Measurements from ENCODE around the gene ROBO1. TPM values are rescaled to one million over a fixed set of nuclear protein-coding genes. Genes with fewer than 3 reads are reported as not detected.

Gene ROBO1
- total RNA-seq, 1 donor from 2014 or later = 10.8 TPM

- no peak for ATAC-seq
- DNase-seq (ENCODE audit: missing footprints) = no peak
- intact Hi-C loops (cut with DNase I) = no loop called here
These were observed 774.4 kb downstream of the ROBO1 start for GRCh38 chr3:78993375-78993774.

GRCh38 chr3:78992830-78993229 is 775.0 kb downstream of the ROBO1 start:
- intact Hi-C loops (cut with DNase I) = no loop called here
- DNase-seq (ENCODE audit: missing footprints) (no peak), ATAC-seq (no peak)

GRCh38 chr3:78992400-78992799 is 775.4 kb downstream of the ROBO1 start:
- intact Hi-C loops (cut with DNase I) = no loop called here
- ATAC-seq (no peak), DNase-seq (ENCODE audit: missing footprints) (no peak)

- DNase-seq (ENCODE audit: missing footprints) (no peak), ATAC-seq (no peak)
- intact Hi-C loops (cut with DNase I) = no loop called here
These were observed 776.1 kb downstream of the ROBO1 start for GRCh38 chr3:78991656-78992055.

GRCh38 chr3:78990156-78990555 is 777.6 kb downstream of the ROBO1 start:
- ATAC-seq = no peak
- DNase-seq (ENCODE audit: missing footprints) = no peak
- intact Hi-C loops (cut with DNase I) = no loop called here

GRCh38 chr3:78988324-78988723 is 779.5 kb downstream of the ROBO1 start:
- DNase-seq (ENCODE audit: missing footprints) (no peak), ATAC-seq (no peak)
- intact Hi-C loops (cut with DNase I) = no loop called here

GRCh38 chr3:78986416-78987101 is 781.2 kb downstream of the ROBO1 start:
- ATAC-seq (no peak), DNase-seq (ENCODE audit: missing footprints) (no peak)
- intact Hi-C loops (cut with DNase I) = no loop called here

- DNase-seq (ENCODE audit: missing footprints) = no peak
- intact Hi-C loops (cut with DNase I) = no loop called here
These were observed 781.8 kb downstream of the ROBO1 start for GRCh38 chr3:78985981-78986380.

GRCh38 chr3:78979028-78979427 is 788.8 kb downstream of the ROBO1 start:
- no peak for DNase-seq (ENCODE audit: missing footprints)
- no peak for ATAC-seq
- intact Hi-C loops (cut with DNase I) = no loop called here

More at GRCh38 chr3:78985981-78986380, 781.8 kb downstream of the ROBO1 start:
- no peak for ATAC-seq

- ATAC-seq (no peak), DNase-seq (ENCODE audit: missing footprints) (no peak)
- intact Hi-C loops (cut with DNase I) = no loop called here
These were observed 789.8 kb downstream of the ROBO1 start for GRCh38 chr3:78978037-78978436.

GRCh38 chr3:78977073-78977472 is 790.7 kb downstream of the ROBO1 start:
- DNase-seq (ENCODE audit: missing footprints) (no peak), ATAC-seq (no peak)
- intact Hi-C loops (cut with DNase I) = no loop called here

GRCh38 chr3:78976200-78976599 is 791.6 kb downstream of the ROBO1 start:
- ATAC-seq (no peak), DNase-seq (ENCODE audit: missing footprints) (no peak)
- intact Hi-C loops (cut with DNase I) = no loop called here

GRCh38 chr3:78974181-78974790 is 793.5 kb downstream of the ROBO1 start:
- ATAC-seq = no peak
- DNase-seq (ENCODE audit: missing footprints) = no peak
- intact Hi-C loops (cut with DNase I) = no loop called here

GRCh38 chr3:78972617-78973301 is 795.0 kb downstream of the ROBO1 start:
- no peak for ATAC-seq
- intact Hi-C loops (cut with DNase I) = no loop called here
- DNase-seq (ENCODE audit: missing footprints) = no peak

- intact Hi-C loops (cut with DNase I) = no loop called here
- DNase-seq (ENCODE audit: missing footprints) (no peak), ATAC-seq (no peak)
These were observed 797.1 kb downstream of the ROBO1 start for GRCh38 chr3:78970656-78971055.

GRCh38 chr3:78969483-78969882 is 798.3 kb downstream of the ROBO1 start:
- ATAC-seq (peak; percentile 64), DNase-seq (ENCODE audit: missing footprints) (no peak)
- intact Hi-C loops (cut with DNase I) = no loop called here

- DNase-seq (ENCODE audit: missing footprints) (no peak), ATAC-seq (no peak)
- intact Hi-C loops (cut with DNase I) = no loop called here
These were observed 800.7 kb downstream of the ROBO1 start for GRCh38 chr3:78967061-78967460.

GRCh38 chr3:78963771-78964170 is 804.0 kb downstream of the ROBO1 start:
- DNase-seq (ENCODE audit: missing footprints) = no peak
- intact Hi-C loops (cut with DNase I) = no loop called here
- ATAC-seq = no peak

- DNase-seq (ENCODE audit: missing footprints) (no peak), ATAC-seq (no peak)
- intact Hi-C loops (cut with DNase I) = no loop called here
These were observed 810.3 kb downstream of the ROBO1 start for GRCh38 chr3:78957456-78957855.

- DNase-seq (ENCODE audit: missing footprints) (no peak), ATAC-seq (no peak)
- intact Hi-C loops (cut with DNase I) = no loop called here
These were observed 816.4 kb downstream of the ROBO1 start for GRCh38 chr3:78951342-78951945.

All from Right ventricle myocardium inferior (tissue), 1 donor.